CD4-positive, alpha-beta memory T cell (primary cell): ENCODE data around the gene TNFRSF6B. TPM values are rescaled to one million over a fixed set of nuclear protein-coding genes. Genes with fewer than 3 reads are reported as not detected.
"Not testable (repeated sequence)": the region's sequence is repeated elsewhere in the genome, so short reads cannot be mapped to it uniquely, and the experiment has no call there.

Experiments used
- CTCF ChIA-PET: fragments of 350-600 bp; sonication (Branson Sonifier 250); formaldehyde crosslinking; loops from one replicate; lab custom pipeline; 2021; ENCODE audit warnings: inconsistent platforms; ENCODE audit not compliant: partially characterized antibody; lab: Charles Lee
- POLR2A ChIA-PET: fragments of 350-600 bp; sonication (Branson Sonifier 250); formaldehyde crosslinking; loops from one replicate; lab custom pipeline; 2021; ENCODE audit not compliant: partially characterized antibody; lab: Charles Lee
- DNase-seq, 5 donors: peaks; one replicate each; pipeline versions ENCODE4 v3.0.0 to v3.0.0-alpha.2; 2020 to 2022; ENCODE audit warnings: mixed read lengths in 1 of 5
- H3K27ac ChIP-seq: one replicate; pipeline ENCODE4 v1.7.0; 2013; ENCODE audit warnings: low read depth, low read length
- H3K27me3 ChIP-seq: 2 replicates; pipeline ENCODE4 v1.7.0; 2013; ENCODE audit warnings: mild to moderate bottlenecking, low read length, moderate library complexity; ENCODE audit not compliant: insufficient read depth
- H3K36me3 ChIP-seq: 2 replicates; pipeline ENCODE4 v1.7.0; 2013; ENCODE audit warnings: mild to moderate bottlenecking, low read length, moderate library complexity; ENCODE audit not compliant: insufficient read depth
- H3K4me1 ChIP-seq: 2 replicates; pipeline ENCODE4 v1.7.0; 2013; ENCODE audit warnings: mild to moderate bottlenecking, low read length, moderate library complexity; ENCODE audit not compliant: insufficient read depth
- H3K4me3 ChIP-seq, 2 donors: one replicate each; pipeline ENCODE4 v1.7.0; 2013; ENCODE audit warnings: low read length in 2 of 2, mild to moderate bottlenecking in 1 of 2
- H3K9me3 ChIP-seq, 2 donors: one replicate each; pipeline ENCODE4 v1.7.0; 2013; ENCODE audit warnings: low read length in 2 of 2, control low read depth in 1 of 2; ENCODE audit not compliant: control insufficient read depth in 1 of 2
- H3K27ac Mint-ChIP-seq, 7 donors: one replicate each; pipeline ENCODE4 v1.8.0; 2020 to 2021; ENCODE audit warnings: mixed read lengths in 7 of 7, mild to moderate bottlenecking in 6 of 7, inconsistent platforms in 3 of 7, moderate library complexity in 3 of 7
- H3K27me3 Mint-ChIP-seq, 2 donors: one replicate each; pipeline ENCODE4 v1.8.0; 2020 to 2021; ENCODE audit warnings: mixed read lengths in 2 of 2
- H3K36me3 Mint-ChIP-seq, 2 donors: one replicate each; pipeline ENCODE4 v1.8.0; 2020 to 2021; ENCODE audit warnings: mixed read lengths in 2 of 2, inconsistent platforms in 1 of 2, mild to moderate bottlenecking in 1 of 2
- H3K4me1 Mint-ChIP-seq, 4 donors: one replicate each; pipeline ENCODE4 v1.8.0; 2020 to 2021; ENCODE audit warnings: mixed read lengths in 4 of 4, mild to moderate bottlenecking in 1 of 4
- H3K4me3 Mint-ChIP-seq, 8 donors: one replicate each; pipeline ENCODE4 v1.8.0; 2020 to 2021; ENCODE audit warnings: mixed read lengths in 8 of 8, mild to moderate bottlenecking in 7 of 8, moderate library complexity in 6 of 8, inconsistent platforms in 3 of 8
- H3K9me3 Mint-ChIP-seq, 8 donors: one replicate each; pipeline ENCODE4 v1.8.0; 2020 to 2021; ENCODE audit warnings: mixed read lengths in 8 of 8, mild to moderate bottlenecking in 5 of 8, inconsistent platforms in 3 of 8, moderate library complexity in 1 of 8
- intact Hi-C: fragments of 100-400 bp; cut with micrococcal nuclease; formaldehyde crosslinking; loops from one replicate; pipeline ENCODE4 v1.15.1; 2023
- polyA plus RNA-seq, 2 donors: library from polyadenylated mRNA; unstranded; fragments of 300-500 nt; fragmentation: Illumina TruSeq; gene quantifications; one replicate each; pipeline ENCODE4 v1.2.3, GENCODE V29; 2021
- total RNA-seq, 2 experiments: library from RNA; stranded (reverse); gene quantifications; one replicate each; pipeline ENCODE4 v1.2.3, GENCODE V29; 2021

Gene TNFRSF6B
- total and polyA plus RNA-seq, 4 experiments from 2014 or later, result not detected

DNA sequence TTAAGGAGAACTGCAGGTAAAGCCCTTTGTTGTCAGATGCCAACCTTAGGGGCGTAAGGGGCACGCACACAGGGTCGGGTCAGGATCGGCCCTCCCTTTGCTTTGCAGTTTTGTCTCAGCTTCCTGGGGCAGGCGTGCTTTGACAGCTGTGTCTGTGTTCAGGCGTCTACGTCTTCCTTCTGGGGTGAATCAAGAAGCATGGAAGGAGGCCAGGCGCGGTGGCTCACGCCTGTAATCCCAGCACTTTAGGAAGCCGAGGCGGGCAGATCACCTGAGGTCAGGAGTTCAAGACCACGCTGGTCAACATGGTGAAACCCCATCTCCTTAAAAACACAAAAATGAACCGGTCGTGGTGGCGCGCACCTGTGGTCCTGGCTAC is 12.7 kb downstream of the TNFRSF6B start:
- CTCF ChIA-PET, result interaction anchor here (1.2 to 2.3 kb wide), 2 partner anchors 28 to 155 kb away, joined by 4 to 14 read pairs; partner anchors contain the start of genes LIME1 and TPD52L2
- peaks cover 48% of the 10 kb centered on the region for H3K36me3 ChIP-seq

DNA sequence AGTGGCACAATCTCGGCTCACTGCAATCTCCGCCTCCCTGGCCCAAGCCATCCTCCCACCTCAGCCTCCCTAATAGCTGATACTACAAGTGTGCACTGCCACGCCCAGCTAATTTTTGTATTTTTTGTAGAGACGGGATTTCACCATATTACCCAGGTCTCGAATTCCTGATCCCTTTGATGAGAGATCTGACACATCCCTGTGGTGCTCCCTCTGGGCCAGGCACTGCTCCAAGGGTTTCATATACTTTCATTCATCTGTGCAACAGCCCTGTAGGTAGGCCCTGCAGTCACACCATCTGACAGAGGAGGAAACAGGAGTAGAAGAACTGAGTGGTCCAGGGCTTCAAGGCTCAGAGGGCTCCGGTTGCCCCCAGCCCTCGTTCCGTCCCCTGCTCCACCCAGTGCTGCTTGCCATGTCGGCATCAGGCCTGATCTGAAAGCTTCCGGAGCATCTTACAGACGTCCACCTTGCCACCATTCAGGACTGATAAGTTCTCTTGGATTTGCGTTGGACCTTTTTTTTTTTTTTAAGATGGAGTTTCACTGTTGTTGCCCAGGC is 14.7 kb downstream of the TNFRSF6B start:
- Mint-ChIP-seq H3K36me3 (peaks cover 47 to 65% of the 10 kb centered on the region in 2 donors), H3K27ac (peak overlapping the region in 4 of 7 donors; percentile 27 to 78 (median 60)), H3K9me3 (peaks cover 0 to 15% (median 4%) of the 10 kb centered on the region in 8 donors), H3K27me3 (no peaks in the 10 kb centered on the region), H3K4me3 (peak overlapping the region in 7 of 8 donors; percentile 46 to 79 (median 70)), H3K4me1 (peaks cover 27 to 60% (median 46%) of the 10 kb centered on the region in 4 donors)
- Histone ChIP-seq H3K27ac (no peak overlapping the region), H3K27me3 (no peaks in the 10 kb centered on the region), H3K9me3 (no peaks in the 10 kb centered on the region), H3K4me1 (peaks cover 54% of the 10 kb centered on the region), H3K4me3 (no peak overlapping the region), H3K36me3 (peaks cover 27% of the 10 kb centered on the region)
- no peak for DNase-seq
- CTCF ChIA-PET, result interaction anchor here (1.6 kb wide), 1 partner anchor 75 kb away, joined by 4 read pairs; no protein-coding TSS in a partner anchor
- intact Hi-C loops, result no loop called here
- POLR2A ChIA-PET, result interaction anchor here (0.6 to 6.2 kb wide), 5 partner anchors 14 to 53 kb away, joined by 3 to 202 read pairs (median 7); partner anchors contain the start of genes LIME1, RTEL1 and SLC2A4RG

More for the DNA sequence above, 12.7 kb downstream of the TNFRSF6B start:
- Mint-ChIP-seq H3K36me3 (peaks cover 33 to 66% of the 10 kb centered on the region in 2 donors), H3K27ac (peak overlapping the region in 3 of 7 donors; percentile 35 to 83 (median 78)), H3K4me1 (peaks cover 24 to 61% (median 39%) of the 10 kb centered on the region in 4 donors), H3K4me3 (peak overlapping the region; percentile 76 to 86 (median 79)), H3K9me3 (peaks cover 0 to 4% (median 0%) of the 10 kb centered on the region in 8 donors), H3K27me3 (no peaks in the 10 kb centered on the region)
- Histone ChIP-seq H3K27me3 (no peaks in the 10 kb centered on the region), H3K9me3 (no peaks in the 10 kb centered on the region), H3K4me3 (peak overlapping the region in 1 of 2 donors; percentile 87), H3K27ac (peak overlapping the region; percentile 65), H3K4me1 (peaks cover 54% of the 10 kb centered on the region)
- DNase-seq, result peak in 1 of 5 donors; percentile 9
- intact Hi-C loops, result loop anchor here (5.0 kb wide), 1 partner anchor 273 kb away; the partner anchor contains the start of gene PRPF6
- POLR2A ChIA-PET, result interaction anchor here (0.8 to 6.2 kb wide), 8 partner anchors 8 to 155 kb away, joined by 3 to 202 read pairs (median 23); partner anchors contain the start of genes GMEB2, LIME1, SLC2A4RG and TNFRSF6B

DNA sequence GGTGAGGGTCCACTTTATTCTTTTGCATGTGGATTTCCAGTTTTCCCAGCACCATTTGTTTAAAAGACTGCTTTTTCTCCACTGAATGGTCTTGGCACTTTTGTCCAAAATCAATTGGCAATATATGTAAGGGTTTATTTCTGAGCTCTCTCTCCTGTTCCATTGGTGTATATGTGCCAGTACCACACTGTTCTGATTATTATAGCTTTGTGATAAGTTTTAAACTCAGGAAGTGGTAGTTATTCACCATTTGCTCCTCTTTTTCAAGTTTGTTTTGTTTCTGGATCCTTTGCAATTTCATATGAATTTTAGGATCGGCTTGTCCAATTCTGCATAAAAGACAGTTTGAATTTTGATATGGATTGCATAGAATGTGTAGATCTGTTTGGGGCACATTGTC is 15.7 kb downstream of the TNFRSF6B start:
- H3K4me1 ChIP-seq, result peaks cover 44% of the 10 kb centered on the region
- H3K27ac ChIP-seq, result no peak overlapping the region
- Mint-ChIP-seq H3K4me3 (peak overlapping the region in 3 of 8 donors; percentile 0 to 55 (median 25)), H3K36me3 (peaks cover 50 to 62% of the 10 kb centered on the region in 2 donors), H3K9me3 (peaks cover 0 to 17% (median 4%) of the 10 kb centered on the region in 8 donors), H3K4me1 (peaks cover 24 to 59% (median 42%) of the 10 kb centered on the region in 4 donors), H3K27me3 (no peaks in the 10 kb centered on the region), H3K27ac (peak overlapping the region in 2 of 7 donors; percentile 3 to 51)
- H3K9me3 ChIP-seq, result no peaks in the 10 kb centered on the region
- H3K4me3 ChIP-seq, result no peak overlapping the region
- peaks cover 23% of the 10 kb centered on the region for H3K36me3 ChIP-seq
- DNase-seq, result no peak
- ChIA-PET CTCF (interaction anchor here (1.6 kb wide), 1 partner anchor 74 kb away, joined by 4 read pairs; no protein-coding TSS in a partner anchor), POLR2A (interaction anchor here (0.6 to 2.5 kb wide), 5 partner anchors 16 to 39 kb away, joined by 3 to 11 read pairs (median 6); partner anchors contain the start of genes LIME1 and SLC2A4RG)
- H3K27me3 ChIP-seq, result no peaks in the 10 kb centered on the region
- intact Hi-C loops, result no loop called here

DNA sequence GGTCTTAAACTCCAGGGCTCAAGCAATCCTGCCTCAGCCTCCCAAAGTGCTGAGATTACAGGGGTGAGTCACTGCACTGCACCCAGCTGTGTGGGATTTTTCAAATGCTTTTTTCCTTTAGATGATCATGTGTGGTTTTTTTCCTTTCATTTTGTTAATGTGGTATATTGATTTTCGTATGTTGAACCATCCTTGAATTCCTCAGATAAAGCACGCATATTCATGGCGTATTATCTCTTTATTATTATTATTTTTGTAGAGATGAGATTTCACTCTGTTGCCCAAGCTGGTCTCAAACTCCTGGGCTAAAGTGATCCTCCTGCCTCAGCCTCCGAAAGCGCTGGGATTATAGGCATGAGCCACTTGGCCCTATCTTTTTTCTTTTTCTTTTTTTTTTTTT is 18.4 kb downstream of the TNFRSF6B start:
- Mint-ChIP-seq H3K9me3 (peaks cover 2 to 22% (median 10%) of the 10 kb centered on the region in 8 donors), H3K27ac (no peak overlapping the region), H3K27me3 (no peaks in the 10 kb centered on the region), H3K4me3 (no peak overlapping the region), H3K36me3 (peaks cover 61 to 70% of the 10 kb centered on the region in 2 donors), H3K4me1 (peaks cover 22 to 53% (median 40%) of the 10 kb centered on the region in 4 donors)
- peaks cover 27% of the 10 kb centered on the region for H3K36me3 ChIP-seq
- intact Hi-C loops, result no loop called here
- ChIA-PET CTCF (no interaction called here), POLR2A (interaction anchor here (1.6 kb wide), 1 partner anchor 23 kb away, joined by 3 read pairs; no protein-coding TSS in a partner anchor)
- no peaks in the 10 kb centered on the region for H3K9me3 ChIP-seq
- peaks cover 32% of the 10 kb centered on the region for H3K4me1 ChIP-seq
- no peaks in the 10 kb centered on the region for H3K27me3 ChIP-seq
- H3K27ac ChIP-seq, result no peak overlapping the region
- no peak overlapping the region for H3K4me3 ChIP-seq
- DNase-seq, result no peak

DNA sequence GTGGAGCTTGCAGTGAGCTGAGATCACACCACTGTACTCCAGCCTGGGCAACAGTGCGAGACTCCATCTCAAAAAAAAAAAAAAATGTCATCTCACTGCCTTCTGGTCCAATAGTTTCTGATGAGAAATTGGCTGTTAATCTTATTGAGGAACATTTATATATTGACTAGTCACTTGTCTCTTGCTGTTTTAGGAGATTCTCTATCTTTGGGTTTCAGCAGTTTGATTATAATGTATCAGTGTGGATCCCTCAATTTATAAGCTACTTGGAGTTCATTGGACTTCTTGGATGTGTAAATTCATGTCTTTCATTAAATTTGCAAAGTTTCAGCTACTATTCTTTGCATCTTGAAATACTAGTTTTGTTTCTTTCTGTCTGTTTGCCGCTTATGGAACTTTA is 22.5 kb downstream of the TNFRSF6B start:
- no peaks in the 10 kb centered on the region for H3K27me3 ChIP-seq
- POLR2A ChIA-PET, result interaction anchor here (1.6 to 2.6 kb wide), 3 partner anchors 9 to 18 kb away, joined by 5 to 11 read pairs (median 6); partner anchors contain the start of genes ARFRP1, LIME1 and ZGPAT
- peaks cover 12% of the 10 kb centered on the region for H3K4me1 ChIP-seq
- H3K4me3 ChIP-seq, result no peak overlapping the region
- peak overlapping the region in 1 of 7 donors; percentile 29 for H3K27ac Mint-ChIP-seq
- intact Hi-C loops, result no loop called here
- DNase-seq, result no peak
- peaks cover 2 to 21% (median 10%) of the 10 kb centered on the region in 8 donors for H3K9me3 Mint-ChIP-seq
- H3K9me3 ChIP-seq, result no peaks in the 10 kb centered on the region
- no peaks in the 10 kb centered on the region for H3K27me3 Mint-ChIP-seq
- CTCF ChIA-PET, result interaction anchor here (1.3 to 1.7 kb wide), 2 partner anchors 11 to 17 kb away, joined by 3 to 9 read pairs; partner anchors contain the start of genes ARFRP1, LIME1 and ZGPAT
- H3K36me3 ChIP-seq, result peaks cover 14% of the 10 kb centered on the region
- H3K27ac ChIP-seq, result no peak overlapping the region
- H3K4me1 Mint-ChIP-seq, result peaks cover 25 to 43% (median 30%) of the 10 kb centered on the region in 4 donors
- no peak overlapping the region for H3K4me3 Mint-ChIP-seq
- peaks cover 57 to 62% of the 10 kb centered on the region in 2 donors for H3K36me3 Mint-ChIP-seq

DNA sequence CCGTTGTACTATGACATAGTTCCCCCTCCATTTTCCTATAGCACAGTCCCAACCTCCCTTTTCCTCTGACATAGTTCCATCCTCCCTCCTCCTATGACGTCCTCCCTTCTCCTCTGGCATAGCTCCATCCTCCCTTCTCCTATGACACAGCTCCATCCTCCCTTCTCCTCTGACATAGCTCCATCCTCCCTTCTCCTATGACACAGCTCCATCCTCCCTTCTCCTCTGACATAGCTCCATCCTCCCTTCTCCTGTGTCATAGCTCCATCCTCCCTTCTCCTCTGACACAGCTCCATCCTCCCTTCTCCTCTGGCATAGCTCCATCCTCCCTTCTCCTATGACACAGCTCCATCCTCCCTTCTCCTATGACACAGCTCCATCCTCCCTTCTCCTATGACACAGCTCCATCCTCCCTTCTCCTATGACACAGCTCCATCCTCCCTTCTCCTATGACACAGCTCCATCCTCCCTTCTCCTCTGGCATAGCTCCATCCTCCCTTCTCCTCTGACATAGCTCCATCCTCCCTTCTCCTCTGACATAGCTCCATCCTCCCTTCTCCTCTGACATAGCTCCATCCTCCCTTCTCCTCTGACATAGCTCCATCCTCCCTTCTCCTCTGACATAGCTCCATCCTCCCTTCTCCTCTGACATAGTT is 26.6 kb downstream of the TNFRSF6B start:
- POLR2A ChIA-PET, result interaction anchor here (0.7 to 4.7 kb wide), 4 partner anchors 13 to 18 kb away, joined by 4 to 25 read pairs (median 5); partner anchors contain the start of genes ARFRP1, LIME1, SLC2A4RG and ZGPAT
- H3K4me3 Mint-ChIP-seq, H3K9me3 ChIP-seq, H3K27me3 ChIP-seq, DNase-seq, H3K27ac ChIP-seq, intact Hi-C loops, H3K4me3 ChIP-seq, H3K27me3 Mint-ChIP-seq: not testable (repeated sequence)
- peaks cover 11% of the 10 kb centered on the region for H3K36me3 ChIP-seq
- H3K4me1 ChIP-seq, result peaks cover 21% of the 10 kb centered on the region
- H3K9me3 Mint-ChIP-seq, result peaks cover 2 to 21% (median 10%) of the 10 kb centered on the region in 8 donors
- peaks cover 43 to 47% of the 10 kb centered on the region in 2 donors for H3K36me3 Mint-ChIP-seq
- H3K4me1 Mint-ChIP-seq, result peaks cover 25 to 34% (median 26%) of the 10 kb centered on the region in 4 donors
- peak overlapping the region in 1 of 7 donors; percentile 42 for H3K27ac Mint-ChIP-seq
- CTCF ChIA-PET, result interaction anchor here (0.6 to 0.7 kb wide), 2 partner anchors 13 to 258 kb away, joined by 3 read pairs; partner anchors contain the start of genes LIME1 and PRPF6
